PFSK-1 (cell line): ENCODE data around the gene EXD3.

Source experiments
- FOXP2 ChIP-seq: optimal IDR thresholded peaks from 2 replicates; pipeline ENCODE3; 2011; ENCODE audit warnings: borderline replicate concordance, control low read depth, inconsistent platforms; ENCODE audit not compliant: insufficient read depth; ENCODE audit errors: extremely low read length, extremely low read depth
- POLR2AphosphoS5 ChIP-seq: IDR thresholded peaks from 2 replicates; pipeline ENCODE4 v1.6.1; 2012; ENCODE audit warnings: low read depth, mild to moderate bottlenecking, control low read depth, low read length, moderate library complexity
- SIN3A ChIP-seq: IDR thresholded peaks from 2 replicates; pipeline ENCODE4 v1.6.1; 2012; ENCODE audit warnings: mild to moderate bottlenecking, low read length, moderate library complexity, borderline replicate concordance; ENCODE audit not compliant: insufficient read depth
- TAF1 ChIP-seq: IDR thresholded peaks from 2 replicates; pipeline ENCODE4 v1.6.1; 2012; ENCODE audit warnings: low read length, control low read depth, borderline replicate concordance; ENCODE audit not compliant: insufficient read depth
- TF ChIP-seq, protein P1 (sequence below), 2 experiments: IDR thresholded peaks; 2 replicates each; pipeline versions ENCODE4 v1.6.1 to v1.8.0; 2011 to 2012; ENCODE audit warnings: low read depth in 2 of 2, low read length in 2 of 2, control low read depth in 1 of 2, inconsistent platforms in 1 of 2, mild to moderate bottlenecking in 1 of 2, moderate library complexity in 1 of 2; ENCODE audit not compliant: insufficient read depth in 1 of 2

Gene EXD3

DNA sequence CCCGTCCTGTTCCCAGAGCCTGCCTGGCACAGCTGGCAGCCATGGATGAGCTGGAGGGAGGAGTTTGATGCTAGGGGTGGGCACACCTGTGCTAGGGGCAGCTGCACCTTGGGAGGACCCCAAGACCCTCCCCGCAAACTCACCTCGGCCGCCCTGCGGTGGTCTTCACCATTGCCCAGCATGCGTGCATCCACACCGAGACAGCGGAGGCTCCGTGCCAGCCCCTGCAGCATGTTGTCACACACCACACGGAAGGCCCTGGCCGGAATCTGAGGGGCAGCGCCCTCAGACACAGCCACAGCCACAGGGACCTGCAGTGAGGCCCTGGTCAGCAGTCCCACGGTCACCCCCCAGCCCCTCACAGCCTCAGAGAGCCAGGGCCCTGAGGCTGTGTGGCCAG lies 75.0 kb downstream of the EXD3 start:
- TF ChIP-seq POLR2AphosphoS5: no peak

DNA sequence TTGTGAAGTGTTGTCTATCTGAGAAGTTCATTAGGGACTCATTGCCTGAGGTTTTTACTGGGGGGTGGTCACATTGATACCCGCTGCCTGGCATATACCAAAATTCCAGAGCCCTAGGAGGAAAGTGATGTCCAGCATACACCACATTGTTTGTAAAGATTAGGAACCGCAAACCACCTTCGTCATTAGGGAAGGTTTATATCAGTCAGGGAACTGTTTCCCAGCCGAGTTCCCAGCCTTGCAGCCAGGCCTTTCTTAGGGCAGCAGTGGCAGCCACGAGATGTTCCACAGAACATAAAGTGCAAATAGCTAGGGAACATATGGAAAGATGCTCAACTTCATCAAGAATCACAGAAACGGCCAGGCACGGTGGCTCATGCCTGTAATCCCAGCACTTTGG lies 80.5 kb downstream of the EXD3 start:
- TF ChIP-seq POLR2AphosphoS5: no peak
- no peak for TF ChIP-seq TAF1
- no peak for TF ChIP-seq FOXP2
- no peak for TF ChIP-seq SIN3A

DNA sequence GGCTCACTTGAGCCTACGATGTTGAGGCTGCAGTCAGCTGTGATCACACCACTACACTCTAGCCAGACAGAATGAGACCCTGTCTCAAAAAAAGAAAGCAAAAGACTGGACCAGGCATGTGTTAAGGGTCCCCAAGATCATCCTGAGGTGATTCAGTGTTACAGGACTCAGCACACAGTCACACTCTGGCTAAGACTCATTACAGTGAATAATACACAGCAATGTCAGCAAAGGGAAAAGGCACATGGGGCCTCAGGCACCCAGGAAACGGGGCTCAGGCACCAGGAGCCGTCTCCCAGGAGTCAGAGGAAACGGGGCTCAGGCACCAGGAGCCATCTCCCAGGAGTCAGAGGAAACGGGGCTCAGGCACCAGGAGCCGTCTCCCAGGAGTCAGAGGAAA lies 81.7 kb downstream of the EXD3 start:
- no peak for TF ChIP-seq FOXP2
- TF ChIP-seq, protein P1, sequence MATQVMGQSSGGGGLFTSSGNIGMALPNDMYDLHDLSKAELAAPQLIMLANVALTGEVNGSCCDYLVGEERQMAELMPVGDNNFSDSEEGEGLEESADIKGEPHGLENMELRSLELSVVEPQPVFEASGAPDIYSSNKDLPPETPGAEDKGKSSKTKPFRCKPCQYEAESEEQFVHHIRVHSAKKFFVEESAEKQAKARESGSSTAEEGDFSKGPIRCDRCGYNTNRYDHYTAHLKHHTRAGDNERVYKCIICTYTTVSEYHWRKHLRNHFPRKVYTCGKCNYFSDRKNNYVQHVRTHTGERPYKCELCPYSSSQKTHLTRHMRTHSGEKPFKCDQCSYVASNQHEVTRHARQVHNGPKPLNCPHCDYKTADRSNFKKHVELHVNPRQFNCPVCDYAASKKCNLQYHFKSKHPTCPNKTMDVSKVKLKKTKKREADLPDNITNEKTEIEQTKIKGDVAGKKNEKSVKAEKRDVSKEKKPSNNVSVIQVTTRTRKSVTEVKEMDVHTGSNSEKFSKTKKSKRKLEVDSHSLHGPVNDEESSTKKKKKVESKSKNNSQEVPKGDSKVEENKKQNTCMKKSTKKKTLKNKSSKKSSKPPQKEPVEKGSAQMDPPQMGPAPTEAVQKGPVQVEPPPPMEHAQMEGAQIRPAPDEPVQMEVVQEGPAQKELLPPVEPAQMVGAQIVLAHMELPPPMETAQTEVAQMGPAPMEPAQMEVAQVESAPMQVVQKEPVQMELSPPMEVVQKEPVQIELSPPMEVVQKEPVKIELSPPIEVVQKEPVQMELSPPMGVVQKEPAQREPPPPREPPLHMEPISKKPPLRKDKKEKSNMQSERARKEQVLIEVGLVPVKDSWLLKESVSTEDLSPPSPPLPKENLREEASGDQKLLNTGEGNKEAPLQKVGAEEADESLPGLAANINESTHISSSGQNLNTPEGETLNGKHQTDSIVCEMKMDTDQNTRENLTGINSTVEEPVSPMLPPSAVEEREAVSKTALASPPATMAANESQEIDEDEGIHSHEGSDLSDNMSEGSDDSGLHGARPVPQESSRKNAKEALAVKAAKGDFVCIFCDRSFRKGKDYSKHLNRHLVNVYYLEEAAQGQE (IDR thresholded peaks at IDR 0.05; ENCODE audit: insufficient read depth in 1 of 2, low read depth in 2 of 2, low read length in 2 of 2): no peak
- no peak for TF ChIP-seq POLR2AphosphoS5
- no peak for TF ChIP-seq SIN3A
- no peak for TF ChIP-seq TAF1

DNA sequence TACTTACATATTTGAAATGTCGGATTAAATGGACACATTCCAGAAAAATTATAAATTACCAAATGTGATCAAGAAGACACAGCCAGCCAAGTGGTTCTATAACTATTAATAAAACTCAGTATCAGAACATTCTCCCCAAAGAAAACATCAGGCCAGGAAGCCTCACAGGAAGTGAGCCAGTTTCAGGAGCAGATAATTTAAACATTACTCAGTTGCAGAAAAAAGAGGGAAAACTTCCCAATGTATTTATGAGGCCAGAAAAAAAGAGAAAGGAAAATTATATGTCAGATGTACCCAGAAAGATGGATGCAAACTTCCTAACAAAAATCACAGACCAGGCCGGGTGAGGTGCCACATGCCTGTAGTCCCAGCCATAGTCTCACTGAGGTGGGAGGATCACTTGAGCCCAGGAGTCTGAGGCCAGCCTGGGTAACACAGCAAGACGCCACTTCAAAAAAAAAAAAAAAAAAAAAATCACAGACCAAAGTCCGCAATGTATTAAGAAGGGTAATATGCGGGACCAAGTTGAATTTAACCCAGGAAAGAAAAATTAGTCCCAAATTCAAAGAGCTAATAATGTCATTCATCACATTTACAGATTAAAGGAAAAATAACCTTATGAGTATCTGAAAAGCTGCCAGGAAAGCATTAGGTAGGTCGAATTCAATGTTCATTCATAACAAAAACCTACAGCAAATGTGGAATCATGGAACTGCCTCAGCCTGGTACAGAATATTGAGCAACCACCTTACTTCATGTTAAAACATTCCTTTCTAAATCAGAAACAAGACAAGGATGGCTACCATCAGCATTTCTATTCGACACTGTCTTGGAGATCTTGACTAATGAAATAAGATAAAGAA lies 83.7 kb downstream of the EXD3 start:
- TF ChIP-seq, protein P1 (IDR thresholded peaks at IDR 0.05; ENCODE audit: insufficient read depth in 1 of 2, low read depth in 2 of 2, low read length in 2 of 2): no peak
- TF ChIP-seq FOXP2 (no peak), POLR2AphosphoS5 (no peak), TAF1 (no peak), SIN3A (no peak)

DNA sequence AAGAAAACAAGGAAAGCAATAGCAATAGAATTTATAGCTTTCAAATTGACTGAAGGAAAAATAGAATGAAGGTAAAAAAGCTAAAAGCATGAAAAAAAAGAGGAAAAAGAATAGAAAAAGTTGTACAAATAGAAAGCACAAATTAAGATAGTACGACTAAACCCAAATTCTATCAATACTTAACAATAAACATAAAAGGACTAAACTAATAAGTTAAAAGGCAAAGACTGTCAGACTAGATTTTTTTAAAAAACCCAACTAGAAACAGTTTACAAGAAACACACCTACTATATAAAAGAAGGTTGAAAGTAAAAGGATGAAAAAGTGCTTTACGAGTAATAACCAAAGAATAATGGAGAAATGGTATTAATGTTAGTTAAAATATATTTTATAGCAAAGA lies 86.2 kb downstream of the EXD3 start:
- TF ChIP-seq TAF1: no peak
- TF ChIP-seq SIN3A: no peak
- TF ChIP-seq POLR2AphosphoS5: no peak
- TF ChIP-seq, protein P1 (IDR thresholded peaks at IDR 0.05; ENCODE audit: insufficient read depth in 1 of 2, low read depth in 2 of 2, low read length in 2 of 2): no peak
- no peak for TF ChIP-seq FOXP2

DNA sequence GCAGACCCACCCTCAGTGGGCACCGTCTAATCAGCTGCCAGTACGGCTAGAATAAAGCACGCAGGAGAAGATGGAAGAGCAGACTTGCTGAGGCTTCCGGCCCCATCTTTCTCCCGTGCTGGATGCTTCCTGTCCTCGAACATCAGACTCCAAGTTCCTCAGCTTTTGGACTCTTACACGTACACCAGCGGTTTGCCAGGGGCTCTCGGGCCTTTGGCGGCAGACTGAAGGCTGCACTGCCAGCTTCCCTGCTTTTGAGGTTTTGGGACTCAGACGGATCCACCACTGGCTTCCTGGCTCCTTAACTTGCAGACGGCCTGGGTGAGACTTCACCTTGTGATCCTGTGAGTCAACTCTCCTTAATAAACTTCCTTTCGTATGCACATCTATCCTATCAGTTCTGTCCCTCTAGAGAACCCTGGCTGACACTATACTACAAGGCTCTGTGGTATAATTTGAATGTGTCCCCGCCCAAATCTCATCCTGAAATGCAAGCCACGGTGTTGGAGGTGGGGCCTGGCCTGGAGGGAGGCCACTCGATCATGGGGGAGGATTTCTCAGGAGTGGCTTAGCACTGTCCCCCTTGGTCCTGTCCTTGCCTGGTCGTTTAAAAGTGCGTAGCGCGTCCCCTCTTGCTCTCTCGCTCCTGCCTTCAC lies 89.8 kb downstream of the EXD3 start:
- no peak for TF ChIP-seq SIN3A
- TF ChIP-seq, protein P1 (IDR thresholded peaks at IDR 0.05; ENCODE audit: insufficient read depth in 1 of 2, low read depth in 2 of 2, low read length in 2 of 2): no peak
- TF ChIP-seq TAF1: no peak
- TF ChIP-seq FOXP2: no peak
- no peak for TF ChIP-seq POLR2AphosphoS5
